Measurements from ENCODE around the gene SH3GLB2.
"Not testable (repeated sequence)": the region's sequence is repeated elsewhere in the genome, so short reads cannot be mapped to it uniquely, and the experiment has no call there.

GRCh38 chr9:129035838-129036237 is 7.7 kb upstream of the SH3GLB2 start:
- not testable (repeated sequence) for TF ChIP-seq CTCF (IDR thresholded peaks at IDR 0.05); ZFX (IDR thresholded peaks at IDR 0.05; ENCODE audit: borderline replicate concordance)

All from 22Rv1 (cell line).